Measurements from ENCODE around the gene PPFIA4.

Gene PPFIA4

DNA sequence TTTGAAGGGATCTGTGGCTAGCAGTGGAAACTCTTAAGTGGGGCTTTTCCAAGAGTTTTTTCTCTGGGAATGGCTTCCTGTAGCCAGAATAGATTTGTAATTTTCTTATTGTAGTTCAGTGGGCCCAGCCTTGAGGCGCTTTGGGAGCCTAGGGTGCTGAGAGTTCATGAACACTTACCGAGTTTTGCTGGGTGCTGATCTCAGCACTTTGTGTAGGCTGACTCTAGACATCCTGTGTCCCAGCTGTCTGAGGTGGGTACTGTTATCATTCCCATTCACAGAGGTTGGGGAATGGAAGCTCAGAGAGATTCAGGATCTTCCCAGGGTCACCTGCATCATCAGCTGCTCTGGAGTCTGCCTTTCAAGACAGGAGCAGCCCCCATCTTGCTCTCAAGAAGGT is 7.0 kb downstream of the PPFIA4 start:
- H3K4me3 ChIP-seq (ENCODE audit: low read depth, low read length) = no peak overlapping the region
- no peak for DNase-seq (ENCODE audit: low read depth)
- TF ChIP-seq, protein P1, sequence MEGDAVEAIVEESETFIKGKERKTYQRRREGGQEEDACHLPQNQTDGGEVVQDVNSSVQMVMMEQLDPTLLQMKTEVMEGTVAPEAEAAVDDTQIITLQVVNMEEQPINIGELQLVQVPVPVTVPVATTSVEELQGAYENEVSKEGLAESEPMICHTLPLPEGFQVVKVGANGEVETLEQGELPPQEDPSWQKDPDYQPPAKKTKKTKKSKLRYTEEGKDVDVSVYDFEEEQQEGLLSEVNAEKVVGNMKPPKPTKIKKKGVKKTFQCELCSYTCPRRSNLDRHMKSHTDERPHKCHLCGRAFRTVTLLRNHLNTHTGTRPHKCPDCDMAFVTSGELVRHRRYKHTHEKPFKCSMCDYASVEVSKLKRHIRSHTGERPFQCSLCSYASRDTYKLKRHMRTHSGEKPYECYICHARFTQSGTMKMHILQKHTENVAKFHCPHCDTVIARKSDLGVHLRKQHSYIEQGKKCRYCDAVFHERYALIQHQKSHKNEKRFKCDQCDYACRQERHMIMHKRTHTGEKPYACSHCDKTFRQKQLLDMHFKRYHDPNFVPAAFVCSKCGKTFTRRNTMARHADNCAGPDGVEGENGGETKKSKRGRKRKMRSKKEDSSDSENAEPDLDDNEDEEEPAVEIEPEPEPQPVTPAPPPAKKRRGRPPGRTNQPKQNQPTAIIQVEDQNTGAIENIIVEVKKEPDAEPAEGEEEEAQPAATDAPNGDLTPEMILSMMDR (conservative IDR thresholded peaks at IDR 0.05; ENCODE audit: low read depth, low read length) = no peak

DNA sequence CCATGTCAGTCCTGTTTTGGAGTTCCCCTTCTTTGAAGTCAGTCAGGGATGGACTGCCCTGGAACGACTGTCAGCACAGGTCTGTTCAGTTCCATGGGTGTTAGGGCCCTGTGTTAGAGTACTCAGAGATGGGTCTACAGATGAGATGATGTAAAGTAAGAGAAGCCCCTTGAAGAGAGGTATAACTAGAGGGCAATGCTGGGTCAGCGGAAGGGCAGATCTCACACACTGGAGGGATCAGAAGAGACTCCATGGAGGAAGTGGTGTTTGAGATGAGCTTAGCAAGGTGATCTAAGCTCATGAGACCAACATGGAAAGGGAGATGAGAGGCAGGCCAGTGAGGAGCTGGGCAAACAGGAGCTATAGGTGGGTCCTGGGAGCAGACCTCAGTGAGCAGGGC is 7.6 kb downstream of the PPFIA4 start:
- no peak overlapping the region for H3K4me3 ChIP-seq (ENCODE audit: low read depth, low read length)
- TF ChIP-seq, protein P1 (conservative IDR thresholded peaks at IDR 0.05; ENCODE audit: low read depth, low read length) = no peak
- DNase-seq (ENCODE audit: low read depth) = no peak

DNA sequence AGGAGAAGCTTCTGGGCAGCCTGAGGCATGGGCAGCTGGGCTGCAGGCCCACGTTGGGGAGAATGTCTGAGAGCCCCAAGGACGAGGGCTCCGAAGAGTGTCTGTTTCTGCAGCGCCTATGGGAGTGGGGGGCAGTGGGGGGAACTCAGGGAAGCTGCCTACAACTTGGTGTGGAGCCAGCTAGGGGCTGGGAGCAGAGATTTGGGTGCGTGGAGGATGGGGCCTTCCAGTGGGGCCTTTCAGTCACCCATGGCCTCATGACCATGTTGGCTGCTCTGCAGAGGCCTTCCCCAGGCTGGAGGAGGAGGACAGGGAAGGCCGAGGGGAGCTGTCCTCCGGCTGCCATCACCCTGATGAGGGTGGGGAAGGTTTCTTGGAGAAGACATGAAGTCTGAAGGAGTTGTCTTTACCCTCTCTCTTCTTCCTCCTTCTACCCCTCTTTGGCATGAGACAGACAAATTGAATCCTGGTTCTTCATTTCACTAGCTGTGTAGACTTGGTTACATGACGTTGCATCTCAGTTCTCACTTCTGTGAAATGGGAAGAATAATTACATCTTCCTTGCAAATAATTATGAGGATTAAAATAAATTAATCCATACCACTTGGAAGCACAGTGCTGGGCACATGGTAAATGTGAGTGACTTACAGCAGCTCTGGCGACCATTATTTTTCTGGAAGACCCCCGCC is 8.3 kb downstream of the PPFIA4 start:
- TF ChIP-seq, protein P1 (conservative IDR thresholded peaks at IDR 0.05; ENCODE audit: low read depth, low read length) = no peak
- no peak for DNase-seq (ENCODE audit: low read depth)
- no peak overlapping the region for H3K4me3 ChIP-seq (ENCODE audit: low read depth, low read length)

DNA sequence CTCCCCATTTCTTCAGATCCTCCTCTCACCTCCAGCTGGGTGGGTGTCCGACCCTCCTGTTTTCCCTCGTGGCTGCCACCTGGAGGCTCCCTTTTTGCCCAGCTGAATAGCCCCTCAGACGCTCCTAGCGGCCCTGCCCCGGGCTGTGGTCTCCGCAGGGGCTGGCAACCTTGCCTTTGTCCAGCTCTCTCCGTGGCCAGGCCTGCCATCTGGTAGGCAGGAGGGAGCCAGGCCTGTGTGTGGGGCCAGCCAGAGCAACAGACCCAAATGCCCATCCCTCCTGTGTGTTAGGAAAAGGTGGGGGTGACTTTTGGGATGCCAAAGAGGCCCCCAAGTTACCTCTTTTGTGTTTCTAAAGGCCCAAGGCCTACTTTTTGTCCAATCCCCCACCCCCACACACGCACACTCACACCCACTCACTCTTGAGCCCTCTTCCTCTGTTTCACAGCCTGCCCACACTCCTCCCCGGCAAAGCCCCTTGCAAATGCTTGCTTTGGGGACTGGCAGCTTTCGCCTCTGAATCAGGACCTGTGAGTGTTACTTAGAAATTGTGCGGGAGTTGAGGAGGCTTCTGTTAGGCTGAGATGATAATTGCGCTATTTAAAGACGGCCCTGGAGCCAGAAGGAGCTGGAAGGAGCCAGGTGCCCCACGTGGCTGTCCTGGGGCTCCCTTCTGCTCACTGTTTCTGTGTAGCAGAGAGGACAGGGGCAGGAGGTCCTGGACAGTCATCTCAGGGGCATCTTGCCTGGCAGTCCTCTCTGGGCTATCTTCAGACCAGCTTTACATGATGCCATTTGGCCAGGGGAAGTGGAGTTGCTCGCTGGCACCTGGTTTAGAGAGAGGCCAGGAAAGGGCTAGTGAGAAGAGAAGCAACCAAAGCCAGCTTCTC is 9.1 kb downstream of the PPFIA4 start:
- TF ChIP-seq, protein P1 (conservative IDR thresholded peaks at IDR 0.05; ENCODE audit: low read depth, low read length) = no peak
- no peak for DNase-seq (ENCODE audit: low read depth)
- no peak overlapping the region for H3K4me3 ChIP-seq (ENCODE audit: low read depth, low read length)

DNA sequence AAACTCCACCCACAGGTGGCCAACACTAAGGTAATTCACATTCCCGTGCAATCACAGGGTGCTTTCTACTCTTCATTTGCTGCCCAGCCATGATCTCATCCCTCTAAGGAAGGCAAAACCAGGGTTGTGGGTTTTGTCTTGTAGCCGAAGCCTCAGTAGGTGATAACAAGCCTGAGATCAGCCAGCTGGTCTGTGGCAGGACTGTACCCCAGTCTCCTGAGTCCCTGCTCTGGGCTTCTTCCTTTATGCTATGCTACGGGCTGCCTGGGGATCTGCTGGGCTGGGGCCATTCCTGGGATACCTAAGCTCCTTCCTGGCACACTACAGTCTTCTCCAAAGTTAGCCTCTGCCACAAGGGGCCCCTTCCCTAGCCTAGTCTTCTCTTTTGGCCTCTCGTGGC is 9.8 kb downstream of the PPFIA4 start:
- DNase-seq (ENCODE audit: low read depth) = no peak
- no peak overlapping the region for H3K4me3 ChIP-seq (ENCODE audit: low read depth, low read length)
- TF ChIP-seq, protein P1 (conservative IDR thresholded peaks at IDR 0.05; ENCODE audit: low read depth, low read length) = no peak

- no peak for DNase-seq (ENCODE audit: low read depth)
- no peak overlapping the region for H3K4me3 ChIP-seq (ENCODE audit: low read depth, low read length)
- TF ChIP-seq, protein P1 (conservative IDR thresholded peaks at IDR 0.05; ENCODE audit: low read depth, low read length) = no peak
Measured at GRCh38 chr1:203036537-203036936, 10.2 kb downstream of the PPFIA4 start.

All from choroid plexus epithelial cell (primary cell).